ENCODE data around the gene TBKBP1. TPM values are rescaled to one million over a fixed set of nuclear protein-coding genes. Genes with fewer than 3 reads are reported as not detected.

Gene TBKBP1
- total RNA-seq, 2 experiments from 2014 or later: 8.0 to 8.9 TPM

- Mint-ChIP-seq H3K27ac (no peak overlapping the region), H3K4me1 (peaks cover 10% of the 10 kb centered on the region), H3K27me3 (peaks cover 37% of the 10 kb centered on the region), H3K36me3 (no peaks in the 10 kb centered on the region), H3K4me3 (no peak overlapping the region), H3K9me3 (peaks cover 2% of the 10 kb centered on the region)
- ATAC-seq (ENCODE audit: low read depth): no peak
- POLR2A ChIA-PET: interaction anchor here (0.7 kb wide), 1 partner anchor 181 kb away, joined by 6 read pairs; the partner anchor contains the start of gene PNPO
- no peak for DNase-seq
These were observed 66.6 kb downstream of the TBKBP1 start for GRCh38 chr17:47760409-47761140.

Other genes with a start within 250 kb of the TBKBP1 start
- 100 to 1,000 TPM; 101 to 104 TPM for gene NPEPPS, start 163.1 kb upstream of the TBKBP1 start, total RNA-seq
- gene KPNB1, start 44.2 kb upstream of the TBKBP1 start, total RNA-seq: 100 to 1,000 TPM; 335 TPM
- 10 to 100 TPM; 20.7 to 22.8 TPM for gene TBX21, start 39.1 kb downstream of the TBKBP1 start, total RNA-seq
- gene OSBPL7, start 127.6 kb downstream of the TBKBP1 start, total RNA-seq: 10 to 100 TPM; 50.8 to 50.9 TPM
- 10 to 100 TPM; 49.7 to 50.3 TPM for gene MRPL10, start 137.4 kb downstream of the TBKBP1 start, total RNA-seq
- under 1 TPM; 0.42 to 0.43 TPM for gene LRRC46, start 137.5 kb downstream of the TBKBP1 start, total RNA-seq
- 10 to 100 TPM; 38.0 to 39.6 TPM for gene SCRN2, start 147.1 kb downstream of the TBKBP1 start, total RNA-seq
- gene SP6, start 157.0 kb downstream of the TBKBP1 start, total RNA-seq: under 1 TPM; 0.09 to 0.22 TPM
- gene SP2, start 202.1 kb downstream of the TBKBP1 start, total RNA-seq: 10 to 100 TPM; 28.1 to 28.2 TPM
- 10 to 100 TPM; 32.5 to 32.8 TPM for gene PNPO, start 247.4 kb downstream of the TBKBP1 start, total RNA-seq